Measurements from ENCODE around the gene GPR68. TPM values are rescaled to one million over a fixed set of nuclear protein-coding genes. Genes with fewer than 3 reads are reported as not detected.

The GPR68 gene
- total and polyA plus RNA-seq, 2 of the 4 experiments (the other 2 are of a cell fraction) = 0.72 to 0.94 TPM

- Histone ChIP-seq H4K5ac (ENCODE audit: low read depth, low read length) (no peak overlapping the region), H3K36me3 (ENCODE audit: control insufficient read depth, insufficient read depth, low read length) (no peaks in the 10 kb centered on the region), H4K8ac (ENCODE audit: low read depth in 2 of 2, low read length in 2 of 2) (no peak overlapping the region), H4K20me1 (ENCODE audit: insufficient read depth, low read length) (no peaks in the 10 kb centered on the region), H2BK120ac (ENCODE audit: low read depth, low read length) (no peak overlapping the region), H3K9me3 (ENCODE audit: control insufficient read depth, insufficient read depth, low read length) (peaks cover 3% of the 10 kb centered on the region; the same call in 1 of the 2 replicates), H3K56ac (ENCODE audit: extremely low read depth, insufficient read depth, low read length) (no peak overlapping the region), H2AFZ (replicated peaks; ENCODE audit: low read length, poor library complexity) (no peak overlapping the region), H3K23ac (ENCODE audit: low read depth, low read length) (no peak overlapping the region), H2BK20ac (ENCODE audit: low read depth, low read length) (no peak overlapping the region), H3K27me3 (ENCODE audit: control insufficient read depth, insufficient read depth, low read length) (peaks cover 29% of the 10 kb centered on the region), H3K14ac (replicated peaks; ENCODE audit: low read depth, low read length) (no peak overlapping the region), H3K4me2 (ENCODE audit: low read depth, low read length) (no peak overlapping the region), H3K18ac (ENCODE audit: low read depth, low read length) (no peak overlapping the region), H2BK5ac (ENCODE audit: low read depth, low read length, poor library complexity, severe bottlenecking) (no peak overlapping the region), H3K4me1 (ENCODE audit: control insufficient read depth, insufficient read depth, low read length) (no peaks in the 10 kb centered on the region; the same call in 1 of the 2 replicates), H3K27ac (ENCODE audit: insufficient read depth, low read length) (no peak overlapping the region), H4K91ac (ENCODE audit: insufficient read depth, low read depth, low read length) (no peak overlapping the region), H3K4ac (ENCODE audit: low read depth, low read length) (no peak overlapping the region), H2AK9ac (replicated peaks; ENCODE audit: low read depth, low read length, poor library complexity) (no peak overlapping the region), H3K9me1 (ENCODE audit: insufficient read depth, low read length) (no peaks in the 10 kb centered on the region), H2BK15ac (ENCODE audit: low read depth, low read length) (no peak overlapping the region), H3K4me3 (ENCODE audit: insufficient read depth, low read depth, low read length) (no peak overlapping the region), H3K79me1 (ENCODE audit: low read depth in 1 of 2, low read length in 2 of 2) (no peaks in the 10 kb centered on the region), H2AK5ac (ENCODE audit: low read depth, low read length) (no peak overlapping the region), H3K9ac (ENCODE audit: low read depth, low read length) (no peak overlapping the region)
- intact Hi-C loops (cut with micrococcal nuclease) (no loop called here), dilution Hi-C loops (cut with HindIII; ENCODE audit: low sequenced_read_pairs, unreplicated experiment) (no loop called here), in situ Hi-C loops (cut with MboI; ENCODE audit: low sequenced_read_pairs) (no loop called here)
- ATAC-seq (ENCODE audit: low read depth) (no peak), DNase-seq (no peak)
- no TSS peak for BruUV-seq (replicated peaks)
- TF ChIP-seq RCOR1 (IDR thresholded peaks at IDR 0.05; ENCODE audit: insufficient replicate concordance, low read length) = no peak
- no peak for TF ChIP-seq BHLHE40 (IDR thresholded peaks at IDR 0.05; ENCODE audit: low read depth, low read length)
- no peak for TF ChIP-seq MAFK (IDR thresholded peaks at IDR 0.05; ENCODE audit: low read depth, low read length)
- no peak for TF ChIP-seq POLR2A (IDR thresholded peaks at IDR 0.05; ENCODE audit: low read depth, low read length)
- TF ChIP-seq MAZ (IDR thresholded peaks at IDR 0.05; ENCODE audit: borderline replicate concordance, low read depth, low read length) = no peak
- TF ChIP-seq CHD1 (IDR thresholded peaks at IDR 0.05; ENCODE audit: low read depth, low read length) = no peak
- no peak for TF ChIP-seq CEBPB (IDR thresholded peaks at IDR 0.05; ENCODE audit: low read depth, low read length)
- TF ChIP-seq SMC3 (IDR thresholded peaks at IDR 0.05; ENCODE audit: low read depth, low read length) = no peak
- no peak for TF ChIP-seq MXI1 (IDR thresholded peaks at IDR 0.05; ENCODE audit: borderline replicate concordance, low read depth, low read length)
- no peak for TF ChIP-seq CTCF (conservative IDR thresholded peaks at IDR 0.05; ENCODE audit: low read depth, low read length)
- TF ChIP-seq RFX5 (IDR thresholded peaks at IDR 0.05; ENCODE audit: low read depth, low read length) = no peak
- no peak for TF ChIP-seq NFE2L2 (IDR thresholded peaks at IDR 0.05; ENCODE audit: low read depth, low read length)
- no peak for TF ChIP-seq ELK1 (IDR thresholded peaks at IDR 0.05; ENCODE audit: borderline replicate concordance, low read depth, low read length)
- ChIA-PET POLR2A (ENCODE audit: unreplicated experiment) (no interaction called here), CTCF (interaction anchor here (0.8 kb wide), 1 partner anchor 29 kb away, joined by 3 read pairs; no protein-coding TSS in a partner anchor)
- WGBS, 2 experiments (ENCODE audit: extremely low coverage in 2 of 2, insufficient read length in 1 of 2) = 95% methylated on average over 5 of the region's 11 CpGs; no CpG with 5 or more reads in 1 of the 2 experiments
Observed at GRCh38 chr14:91261986-91262549, 17.6 kb upstream of the GPR68 start.

Measured in IMR-90 (cell line).